Gastroesophageal sphincter (tissue), 3 donors: ENCODE data around the gene MYT1.

Experiments
- EP300 ChIP-seq: sonication (generic); formaldehyde crosslinking; IDR thresholded peaks from one replicate; pipeline ENCODE4 v1.6.1; 2017; ENCODE audit warnings: antibody characterized with exemption, mild to moderate bottlenecking
- POLR2A ChIP-seq, 2 donors: fragments of 450-650 bp; IDR thresholded peaks; one replicate each; pipeline ENCODE4 v1.6.1; 2017; ENCODE audit warnings: antibody characterized with exemption in 2 of 2, mild to moderate bottlenecking in 2 of 2, moderate library complexity in 1 of 2
- POLR2AphosphoS5 ChIP-seq: sonication (generic); formaldehyde crosslinking; IDR thresholded peaks from one replicate; pipeline ENCODE4 v1.6.1; 2017; ENCODE audit warnings: antibody characterized with exemption
- TF ChIP-seq, protein P1 (sequence below), 4 experiments: fragments of 200-600 bp in 2 of 4; fragments of 450-650 bp in 2 of 4; sonication (generic) in 1 of 4; IDR thresholded peaks; one replicate each; pipeline ENCODE4 v1.5.1; 2017 to 2019; ENCODE audit warnings: antibody characterized with exemption in 4 of 4, mild to moderate bottlenecking in 2 of 4, moderate library complexity in 2 of 4

DNA sequence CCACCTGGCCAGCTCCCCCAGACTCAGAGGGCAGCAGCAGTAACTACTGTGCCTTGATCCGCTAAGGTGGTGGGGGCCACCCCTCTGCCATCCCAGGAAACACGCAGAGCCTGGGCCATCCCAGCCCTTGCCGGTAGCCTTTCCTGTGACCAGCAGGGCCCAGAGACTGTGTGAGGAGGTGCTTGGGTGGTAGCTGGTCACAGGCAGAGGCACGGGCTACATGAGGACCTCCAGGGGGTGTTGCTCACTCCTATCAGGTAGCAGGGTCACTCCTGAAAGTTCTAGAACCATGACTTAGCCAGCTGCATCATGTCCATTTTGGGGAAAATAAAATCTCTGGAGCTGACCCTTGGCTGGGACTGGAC, 114.0 kb downstream of the MYT1 start:
- TF ChIP-seq, protein P1, sequence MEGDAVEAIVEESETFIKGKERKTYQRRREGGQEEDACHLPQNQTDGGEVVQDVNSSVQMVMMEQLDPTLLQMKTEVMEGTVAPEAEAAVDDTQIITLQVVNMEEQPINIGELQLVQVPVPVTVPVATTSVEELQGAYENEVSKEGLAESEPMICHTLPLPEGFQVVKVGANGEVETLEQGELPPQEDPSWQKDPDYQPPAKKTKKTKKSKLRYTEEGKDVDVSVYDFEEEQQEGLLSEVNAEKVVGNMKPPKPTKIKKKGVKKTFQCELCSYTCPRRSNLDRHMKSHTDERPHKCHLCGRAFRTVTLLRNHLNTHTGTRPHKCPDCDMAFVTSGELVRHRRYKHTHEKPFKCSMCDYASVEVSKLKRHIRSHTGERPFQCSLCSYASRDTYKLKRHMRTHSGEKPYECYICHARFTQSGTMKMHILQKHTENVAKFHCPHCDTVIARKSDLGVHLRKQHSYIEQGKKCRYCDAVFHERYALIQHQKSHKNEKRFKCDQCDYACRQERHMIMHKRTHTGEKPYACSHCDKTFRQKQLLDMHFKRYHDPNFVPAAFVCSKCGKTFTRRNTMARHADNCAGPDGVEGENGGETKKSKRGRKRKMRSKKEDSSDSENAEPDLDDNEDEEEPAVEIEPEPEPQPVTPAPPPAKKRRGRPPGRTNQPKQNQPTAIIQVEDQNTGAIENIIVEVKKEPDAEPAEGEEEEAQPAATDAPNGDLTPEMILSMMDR (IDR thresholded peaks at IDR 0.05): no peak
- TF ChIP-seq POLR2AphosphoS5: no peak
- no peak for TF ChIP-seq EP300
- TF ChIP-seq POLR2A (IDR thresholded peaks at IDR 0.05): no peak
